ENCODE results near the gene VSTM4.

The VSTM4 gene, protein sequence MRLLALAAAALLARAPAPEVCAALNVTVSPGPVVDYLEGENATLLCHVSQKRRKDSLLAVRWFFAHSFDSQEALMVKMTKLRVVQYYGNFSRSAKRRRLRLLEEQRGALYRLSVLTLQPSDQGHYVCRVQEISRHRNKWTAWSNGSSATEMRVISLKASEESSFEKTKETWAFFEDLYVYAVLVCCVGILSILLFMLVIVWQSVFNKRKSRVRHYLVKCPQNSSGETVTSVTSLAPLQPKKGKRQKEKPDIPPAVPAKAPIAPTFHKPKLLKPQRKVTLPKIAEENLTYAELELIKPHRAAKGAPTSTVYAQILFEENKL

DNA sequence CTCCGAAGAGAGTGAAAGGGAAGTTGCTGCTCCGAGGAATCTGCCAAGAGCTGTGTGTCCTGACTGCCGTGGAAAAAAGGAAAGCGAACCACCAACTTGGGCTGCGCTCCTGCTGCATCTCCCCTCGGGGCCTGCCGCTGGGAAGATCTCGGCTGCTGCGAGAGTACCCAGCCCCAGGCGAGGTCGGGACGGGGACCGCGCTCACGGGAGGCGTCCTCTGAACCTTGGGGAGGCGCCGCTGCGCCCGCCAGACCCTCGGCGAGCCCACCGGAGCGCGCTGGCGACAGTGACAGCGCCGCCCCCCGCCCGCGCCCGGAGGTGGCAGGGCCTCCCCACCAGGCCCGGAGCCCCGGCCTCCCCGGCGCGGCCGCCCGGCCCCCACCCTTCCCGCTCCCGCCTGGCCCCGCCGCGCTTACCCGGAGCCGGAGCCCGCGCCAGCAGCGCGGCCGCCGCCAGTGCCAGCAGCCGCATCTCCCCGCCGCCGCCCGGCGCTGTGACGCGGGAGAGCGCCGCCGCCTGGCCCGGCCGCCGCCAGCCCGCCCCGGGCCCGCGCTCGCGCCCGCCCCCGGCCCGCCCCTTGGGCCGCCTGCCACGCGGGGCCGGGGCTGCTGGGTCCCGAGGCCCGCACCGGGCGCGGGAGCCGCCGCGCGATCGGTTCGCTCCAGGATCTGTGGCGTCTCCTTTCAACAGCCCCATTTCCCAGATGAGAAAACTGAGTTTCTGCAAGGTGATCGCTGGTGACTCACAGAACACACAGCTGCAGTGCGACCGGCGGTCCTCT lies at the start of gene VSTM4:
VSTM4 (minus strand) TSS at position 508 of the 781 bp plus-strand sequence; CDS start at position 471, 37 bp downstream.
- no peak for DNase-seq (ENCODE audit: low read depth)

DNA sequence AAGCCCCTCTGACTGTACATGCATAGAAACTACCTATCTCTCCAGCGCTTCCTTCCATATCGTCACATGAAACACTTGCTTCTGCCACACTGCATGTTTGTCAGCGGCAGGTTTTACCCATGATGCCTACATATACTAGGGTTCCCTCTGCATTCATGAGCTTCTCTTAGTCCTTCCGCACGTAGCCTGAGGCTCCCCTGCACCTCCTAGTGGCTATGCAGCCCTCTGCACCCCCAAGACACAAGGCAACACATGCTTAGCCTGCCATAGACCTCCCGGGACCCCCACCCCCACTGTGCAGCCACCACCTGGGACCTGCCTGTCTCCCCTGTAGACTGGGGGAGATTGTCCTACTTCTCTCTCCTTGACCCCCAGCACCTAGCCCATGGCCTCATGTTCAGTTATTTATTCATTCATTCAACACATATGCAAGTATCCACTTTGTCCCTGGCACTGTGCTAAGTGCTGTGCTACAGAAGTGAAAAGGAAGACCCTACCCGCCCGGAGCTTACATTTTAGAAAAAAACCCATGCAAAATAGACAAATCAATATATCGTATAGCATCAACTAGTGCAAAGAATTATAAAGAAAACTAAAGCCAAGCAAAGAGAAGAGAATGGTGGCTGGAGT lies 49.4 kb upstream of the VSTM4 start:
- no peak for DNase-seq (ENCODE audit: low read depth)

DNA sequence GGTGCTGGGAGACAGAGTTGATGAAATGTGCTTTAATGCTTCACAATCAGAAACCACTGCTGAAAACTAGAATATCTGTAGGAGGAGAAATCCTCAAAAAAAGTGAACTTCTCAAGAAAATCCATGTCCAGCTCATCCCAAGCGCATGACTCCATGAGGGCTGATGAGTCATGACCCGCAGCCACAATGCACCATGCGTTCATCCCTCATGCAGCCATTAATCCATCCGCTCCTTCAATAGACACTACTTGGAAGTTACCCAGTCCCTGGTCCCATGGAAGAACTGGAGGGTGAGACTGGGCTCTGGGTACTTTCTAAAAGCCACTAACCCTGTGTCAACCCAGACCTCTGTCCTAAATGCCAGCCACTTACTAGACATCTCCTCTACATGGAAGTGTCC lies 48.4 kb upstream of the VSTM4 start:
- DNase-seq (ENCODE audit: low read depth) = no peak

DNA sequence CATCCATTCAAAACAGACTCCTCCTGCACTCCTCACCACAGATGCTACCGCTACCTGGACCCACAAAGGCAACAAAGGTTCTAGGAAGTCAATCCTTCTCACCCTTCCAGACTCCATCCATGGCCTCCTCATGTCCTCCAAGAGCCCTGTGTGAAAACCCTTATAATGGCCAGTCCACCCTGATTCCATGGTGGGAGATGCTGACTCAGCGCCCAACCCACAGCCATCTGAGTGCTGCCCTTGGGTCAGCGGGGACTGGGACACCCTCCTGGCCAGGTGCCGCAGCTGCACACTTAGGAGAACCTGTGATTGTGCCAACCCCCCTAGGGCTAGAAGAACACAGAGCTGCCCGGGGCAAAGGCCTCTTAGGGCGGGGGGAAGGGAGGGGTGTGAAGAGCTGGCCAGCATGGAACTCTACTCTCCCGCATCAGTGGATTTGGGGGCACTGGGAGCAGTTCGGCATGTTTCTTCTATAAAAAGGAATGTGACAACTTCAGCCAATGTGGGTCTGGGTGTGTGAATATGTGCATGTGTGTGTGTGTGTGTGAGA lies 47.5 kb upstream of the VSTM4 start:
- DNase-seq (ENCODE audit: low read depth) = no peak

DNA sequence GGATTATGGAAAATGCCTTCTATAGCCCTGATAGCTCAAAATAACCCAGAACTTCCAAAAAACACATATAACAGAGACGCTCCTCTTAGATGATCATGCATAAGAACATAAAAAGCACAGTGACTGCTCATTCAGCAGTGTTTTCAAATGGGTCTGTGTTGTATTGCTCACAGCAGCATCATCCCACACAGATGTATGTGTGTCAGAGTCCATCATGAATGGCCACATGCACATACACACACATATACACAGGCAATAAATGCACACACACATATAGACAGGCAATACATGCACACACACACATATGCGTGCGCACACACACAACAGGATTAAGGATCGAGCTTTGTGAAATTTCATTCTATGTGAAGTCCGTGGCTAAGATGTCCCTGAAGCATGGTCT lies 46.7 kb upstream of the VSTM4 start:
- DNase-seq (ENCODE audit: low read depth) = no peak

DNA sequence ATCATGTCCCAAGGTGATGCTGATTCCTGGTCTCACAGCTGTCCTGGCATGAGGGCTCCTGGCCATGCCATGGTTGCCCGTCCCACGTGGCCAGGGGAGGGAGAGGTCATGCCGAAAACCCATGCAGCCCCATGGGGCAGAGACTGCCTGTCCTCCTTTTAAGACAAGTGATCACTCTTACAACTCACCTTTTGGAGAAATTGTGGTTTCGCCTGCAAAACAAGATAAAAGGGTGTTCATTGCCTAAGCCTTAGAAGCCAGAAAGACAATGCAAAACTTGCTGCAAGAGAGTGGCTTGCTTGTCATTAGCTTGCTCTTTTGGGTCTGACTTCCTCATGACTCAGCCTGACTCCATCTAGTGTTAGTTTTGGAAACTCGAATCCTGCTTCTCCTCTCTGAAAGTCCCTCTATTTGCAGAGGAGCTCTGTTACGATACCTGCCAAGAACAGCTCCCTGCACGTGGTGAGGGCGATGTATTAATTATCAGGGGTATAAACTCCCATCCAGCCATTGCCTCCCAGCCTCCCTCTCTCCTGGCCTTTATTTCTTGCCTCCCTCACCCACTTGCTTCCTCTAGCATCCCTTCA lies 46.2 kb upstream of the VSTM4 start:
- no peak for DNase-seq (ENCODE audit: low read depth)

DNA sequence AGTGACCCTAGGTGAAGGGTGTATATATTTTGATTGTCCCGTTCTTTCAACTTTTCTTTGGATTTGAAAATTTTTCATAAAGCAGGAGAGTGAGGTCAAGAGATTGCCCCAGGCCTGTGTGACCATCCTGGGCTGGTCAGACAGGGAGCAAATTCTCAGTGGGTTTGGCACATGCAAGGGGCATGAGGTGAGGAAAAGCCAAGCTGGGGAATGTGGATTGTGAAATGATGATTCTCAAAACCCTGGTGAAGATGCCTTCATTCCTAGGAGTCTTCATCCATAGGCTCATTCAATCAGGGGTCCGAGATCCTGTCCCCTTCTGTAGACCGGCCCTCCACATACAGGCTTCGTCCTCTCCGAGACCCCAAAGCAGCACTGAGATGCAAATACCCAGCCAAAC lies 45.5 kb upstream of the VSTM4 start:
- no peak for DNase-seq (ENCODE audit: low read depth)

DNA sequence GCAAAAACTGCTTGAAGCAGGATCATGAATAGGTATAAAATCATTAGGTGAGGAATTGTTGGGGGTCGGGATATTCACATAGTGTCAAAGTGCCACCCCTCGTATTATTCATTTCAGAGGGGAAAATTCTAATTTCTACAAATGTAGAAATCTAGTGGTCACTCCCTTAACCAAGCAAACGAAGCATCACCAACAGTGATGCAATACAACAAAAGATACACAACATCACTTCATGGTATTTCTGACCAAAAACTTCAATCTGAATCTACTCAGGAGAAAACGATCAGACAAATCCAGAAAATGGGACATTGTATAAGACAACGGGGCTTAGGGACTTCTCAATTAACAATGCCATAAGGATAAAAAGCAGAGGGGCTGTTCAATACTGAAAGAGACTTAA lies 44.8 kb upstream of the VSTM4 start:
- no peak for DNase-seq (ENCODE audit: low read depth)

DNA sequence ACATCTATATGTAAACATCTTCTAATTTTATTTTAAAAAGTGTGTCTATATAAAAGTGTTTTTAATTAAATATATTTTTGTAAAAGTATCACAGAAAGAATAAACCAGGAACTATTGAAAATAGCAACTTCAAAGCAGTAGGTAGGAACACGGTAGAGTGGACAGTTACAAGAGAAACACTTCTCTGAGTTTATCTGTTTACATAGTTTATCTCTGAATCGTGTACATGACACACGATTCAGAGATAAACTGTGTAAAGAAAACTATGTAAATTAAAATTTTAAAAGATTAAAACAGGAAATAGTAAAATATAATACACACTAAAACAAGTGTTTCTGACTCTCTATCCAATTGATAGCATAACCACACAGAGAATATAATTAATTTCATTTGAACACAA lies 43.6 kb upstream of the VSTM4 start:
- no peak for DNase-seq (ENCODE audit: low read depth)

DNA sequence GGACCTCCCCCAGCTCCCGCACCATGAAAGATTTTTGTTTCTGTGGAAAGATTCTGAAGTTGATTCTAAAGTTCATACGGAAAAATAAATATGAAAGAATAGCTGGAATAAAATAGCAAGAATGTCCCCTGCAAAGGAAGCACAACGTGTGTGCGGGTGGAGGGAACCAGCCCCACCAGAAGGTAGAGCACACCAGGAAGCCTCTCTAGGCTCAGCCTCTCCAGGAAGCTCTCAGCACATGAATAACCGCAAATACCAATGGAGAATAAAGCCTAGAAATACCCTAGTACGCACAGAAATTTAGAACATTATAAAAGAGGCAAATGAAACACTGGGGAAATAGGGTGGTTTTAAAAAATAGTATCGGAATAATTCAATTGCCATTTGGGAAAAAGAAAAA lies 43.1 kb upstream of the VSTM4 start:
- DNase-seq (ENCODE audit: low read depth) = no peak

DNA sequence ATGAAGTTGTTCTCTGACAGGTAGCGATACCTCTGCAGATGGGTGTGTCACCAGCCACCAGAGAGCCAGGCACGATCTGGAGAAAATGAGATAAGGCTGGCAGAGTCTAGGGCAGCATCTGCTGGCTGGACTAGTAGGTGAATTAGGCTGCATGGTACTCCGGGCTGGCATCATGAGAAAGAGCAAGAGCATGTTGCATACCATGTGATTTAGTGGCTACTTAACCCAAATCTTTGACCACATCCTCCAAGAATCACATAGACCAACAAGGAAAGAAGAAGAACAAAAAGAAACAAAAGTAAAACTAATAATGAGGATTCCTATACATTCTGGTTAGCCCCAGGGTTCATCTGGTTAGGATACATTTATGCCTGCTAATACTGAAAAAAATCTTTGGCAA lies 41.9 kb upstream of the VSTM4 start:
- DNase-seq (ENCODE audit: low read depth) = no peak

DNA sequence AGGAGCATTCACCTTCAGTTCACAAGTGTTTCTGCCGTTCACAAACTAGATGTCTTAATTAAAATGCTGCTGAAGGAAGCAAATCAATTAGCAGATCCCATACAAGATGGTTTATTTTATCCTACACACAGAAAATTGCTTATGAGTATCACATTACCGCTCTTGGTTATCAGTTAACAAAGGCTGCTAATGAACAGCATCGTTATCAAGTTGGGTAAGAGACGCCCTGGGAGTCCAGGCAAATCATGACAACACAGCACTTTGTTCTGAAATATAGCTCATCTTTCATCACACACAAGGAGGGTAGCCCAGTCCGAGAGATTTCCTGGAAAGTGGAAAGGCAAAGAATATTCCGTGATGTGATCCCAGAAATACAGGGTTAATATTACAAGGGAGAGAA lies 39.3 kb upstream of the VSTM4 start:
- DNase-seq (ENCODE audit: low read depth) = no peak

DNA sequence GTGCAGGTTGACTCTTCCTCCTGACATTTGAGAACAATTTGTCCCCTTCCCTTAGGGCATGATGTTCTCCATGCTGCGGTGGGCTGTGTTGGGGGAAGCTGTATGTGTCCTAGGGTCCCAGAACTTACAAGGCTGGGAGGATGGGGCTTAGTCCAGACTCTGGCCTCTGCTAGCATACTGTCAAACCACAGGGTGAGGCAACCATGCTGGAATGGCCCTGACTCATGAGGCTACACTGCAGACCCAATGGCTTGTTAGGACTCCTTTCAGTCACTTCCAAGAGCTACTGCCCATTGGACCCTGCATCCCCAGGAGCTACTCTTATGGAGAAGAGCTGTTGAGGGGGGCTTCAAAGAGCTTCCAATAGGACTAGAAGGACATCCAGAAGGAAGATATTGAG lies 38.6 kb upstream of the VSTM4 start:
- no peak for DNase-seq (ENCODE audit: low read depth)

DNA sequence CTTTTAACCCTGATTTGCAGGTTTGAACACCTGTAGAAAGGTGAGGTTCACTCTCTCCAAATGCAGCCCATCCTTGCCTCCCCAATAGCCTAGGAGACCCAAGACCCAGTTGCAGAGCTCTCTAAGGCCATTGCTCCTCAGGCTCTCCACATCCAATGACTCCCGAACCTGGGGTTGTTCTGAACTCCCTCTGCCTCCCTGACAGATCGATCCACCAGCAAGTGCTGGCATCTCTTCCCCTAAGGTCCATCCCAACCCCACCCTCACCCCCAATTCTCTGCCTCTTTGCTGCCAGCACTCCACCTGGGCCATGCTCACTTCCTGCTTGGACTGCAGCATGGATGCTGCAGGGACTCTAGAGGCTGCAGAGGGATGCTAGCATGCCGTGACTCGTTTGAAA lies 37.8 kb upstream of the VSTM4 start:
- DNase-seq (ENCODE audit: low read depth) = no peak

DNA sequence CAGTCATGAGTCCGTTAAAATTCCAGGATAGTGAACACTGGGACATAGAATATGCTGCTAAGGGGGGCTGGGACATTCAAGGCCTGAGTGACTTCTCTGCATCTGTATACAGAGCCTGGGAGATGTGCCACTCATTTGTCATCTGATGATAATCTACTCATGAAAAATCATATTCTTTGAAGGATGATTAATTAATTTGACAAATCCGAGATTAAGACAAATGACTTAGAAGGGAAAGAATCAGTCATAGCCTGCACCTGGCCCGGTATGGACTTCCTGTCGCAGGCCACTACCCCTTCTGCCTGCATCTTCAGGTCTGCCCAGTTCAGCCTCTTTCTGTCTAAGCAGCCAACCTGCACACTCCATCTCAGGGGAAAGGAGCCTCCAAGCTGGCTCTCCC lies 37.3 kb upstream of the VSTM4 start:
- no peak for DNase-seq (ENCODE audit: low read depth)

DNA sequence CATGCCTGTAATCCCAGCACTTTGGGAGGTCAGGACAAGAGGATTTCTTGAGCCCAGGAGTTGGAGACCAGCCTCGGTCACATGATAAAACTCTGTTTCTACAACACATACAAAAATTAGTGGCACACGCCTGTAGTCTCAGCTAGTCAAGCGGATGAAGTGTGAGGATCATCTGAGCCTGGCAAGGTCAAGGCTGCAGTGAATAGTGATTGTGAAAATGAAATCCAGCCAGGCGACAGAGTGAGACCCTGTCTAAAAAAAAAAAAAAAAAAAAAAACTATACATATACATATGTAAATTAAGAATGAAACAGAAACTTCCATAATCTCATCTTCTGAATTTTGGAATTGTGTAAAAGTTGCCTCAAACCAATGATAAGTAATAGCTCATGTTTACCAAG lies 36.7 kb upstream of the VSTM4 start:
- no peak for DNase-seq (ENCODE audit: low read depth)

DNA sequence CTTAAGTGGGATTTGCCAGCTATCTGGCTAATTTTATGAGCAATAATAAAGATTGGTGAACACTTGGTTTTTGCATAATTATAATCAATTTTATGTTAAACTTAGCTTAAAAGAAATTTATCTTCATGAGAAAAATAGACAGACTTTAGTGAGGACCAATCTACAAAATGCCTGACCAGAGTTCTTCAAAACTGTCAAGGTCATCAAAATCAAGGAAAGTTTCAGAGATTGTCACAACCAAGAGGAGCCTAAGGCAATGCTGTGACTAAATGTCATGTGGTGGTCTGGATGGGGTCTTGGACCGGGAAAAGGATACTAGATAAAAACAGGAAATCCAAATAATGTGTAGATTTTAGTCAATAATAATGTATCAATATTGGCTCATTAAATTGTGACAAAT lies 36.2 kb upstream of the VSTM4 start:
- no peak for DNase-seq (ENCODE audit: low read depth)

DNA sequence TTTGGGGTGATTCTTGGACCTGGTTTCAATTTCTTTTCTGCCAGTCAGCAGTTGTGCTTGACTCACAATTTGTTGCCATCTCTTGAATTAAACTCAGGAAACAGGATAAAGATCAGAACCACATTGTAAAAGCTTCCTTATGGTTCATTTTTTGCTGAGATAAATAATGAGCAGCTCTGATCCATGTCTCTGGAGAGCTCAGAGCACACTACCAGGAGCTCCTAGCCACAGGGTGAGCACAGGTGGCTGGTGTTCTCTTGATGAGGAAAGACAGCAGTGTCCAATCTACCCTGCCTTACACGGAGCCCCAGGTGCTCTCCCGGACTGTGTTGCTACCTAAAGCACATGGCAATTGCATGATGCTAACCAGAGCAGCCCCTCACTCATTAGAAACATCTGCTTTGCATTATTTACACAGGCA lies 35.7 kb upstream of the VSTM4 start:
- DNase-seq (ENCODE audit: low read depth) = no peak

DNA sequence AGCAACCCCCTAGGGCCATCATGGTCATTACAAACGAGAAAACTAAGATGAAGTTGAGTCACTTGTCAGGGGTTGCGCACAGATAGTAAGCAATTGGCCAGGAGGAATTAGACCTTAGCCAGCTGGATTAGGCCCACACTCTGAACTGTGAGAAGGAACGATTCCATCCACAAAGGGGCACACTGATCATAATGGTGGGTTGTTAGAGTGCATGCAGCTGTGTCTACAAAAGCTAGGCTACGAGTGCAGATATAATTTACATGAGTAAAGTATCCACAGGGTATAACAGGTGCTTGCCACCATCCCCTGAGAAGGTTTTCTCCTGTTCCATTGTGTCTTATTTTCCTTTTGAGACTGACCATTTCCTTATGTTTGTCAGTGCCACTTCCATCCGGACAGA lies 35.1 kb upstream of the VSTM4 start:
- no peak for DNase-seq (ENCODE audit: low read depth)

DNA sequence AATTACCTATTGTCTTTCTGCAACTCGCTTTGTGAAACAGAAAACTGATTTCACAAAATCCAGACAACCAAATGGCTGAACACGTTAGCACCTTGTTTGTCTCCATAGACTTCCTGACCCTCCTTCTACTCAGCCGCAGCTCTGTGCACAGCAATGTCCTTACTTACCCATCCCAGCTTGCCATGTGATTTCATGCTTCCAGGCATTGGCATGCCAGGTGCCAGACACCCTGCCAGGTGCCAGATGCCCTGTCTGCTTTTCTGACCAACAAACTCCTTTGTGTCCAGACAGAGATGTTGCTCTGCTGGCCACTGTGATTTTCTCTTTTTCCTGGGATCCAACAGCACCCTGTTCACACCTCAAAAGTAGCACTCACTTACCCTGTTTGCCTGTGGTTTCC lies 34.6 kb upstream of the VSTM4 start:
- DNase-seq (ENCODE audit: low read depth) = no peak

DNA sequence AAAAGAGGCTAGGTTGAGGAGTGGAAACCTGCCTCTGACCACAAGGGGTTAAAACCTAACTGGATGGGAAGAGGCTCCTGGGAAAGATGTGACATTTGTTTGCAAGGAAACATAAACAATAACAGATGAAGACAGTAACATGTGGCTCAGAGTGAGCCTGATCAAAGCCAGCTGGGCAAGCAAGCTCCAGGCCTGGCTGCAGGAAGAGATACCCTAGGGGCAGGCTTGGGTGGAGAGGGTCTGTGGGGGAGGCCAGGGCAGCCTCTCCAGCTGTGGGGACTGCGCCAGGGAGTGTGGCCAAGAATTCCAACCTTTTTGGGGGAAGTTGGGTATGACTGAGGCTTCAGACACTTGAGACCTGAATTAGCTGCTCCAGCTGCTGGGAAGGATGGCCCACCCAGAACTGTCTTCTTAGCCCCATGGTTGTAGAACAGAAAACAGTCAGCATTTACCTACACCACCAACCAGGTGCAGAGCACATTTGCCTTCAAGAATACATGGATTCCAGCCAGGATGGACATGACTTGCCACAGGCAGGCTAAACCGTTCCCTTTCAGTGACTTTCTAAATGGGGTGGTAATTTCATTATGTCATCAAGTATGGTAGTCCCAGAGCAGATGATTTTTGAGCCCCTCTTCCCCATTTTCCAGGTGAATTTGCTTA lies 28.9 kb upstream of the VSTM4 start:
- DNase-seq (ENCODE audit: low read depth) = no peak

DNA sequence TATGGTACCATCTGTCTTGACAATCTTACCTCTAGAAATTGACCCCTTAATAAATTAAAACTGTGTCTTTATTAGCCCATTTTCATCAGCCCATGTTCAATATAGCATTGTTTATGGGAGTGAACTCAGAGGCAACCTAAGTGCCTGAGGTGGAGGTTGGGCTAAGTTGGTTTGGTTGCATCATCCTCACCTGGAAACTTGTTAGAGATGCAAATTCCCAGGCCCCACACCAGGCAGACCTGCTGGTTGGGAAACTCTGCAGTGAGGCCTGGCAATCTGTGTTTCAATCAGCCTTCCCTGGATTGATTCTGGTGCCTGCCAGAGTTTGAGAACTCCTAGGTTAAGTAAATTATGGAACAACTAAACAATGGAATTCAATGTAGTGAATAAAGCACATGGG lies 27.9 kb upstream of the VSTM4 start:
- no peak for DNase-seq (ENCODE audit: low read depth)
